GM12878 (cell line): ENCODE data around the gene IL37. TPM values are rescaled to one million over a fixed set of nuclear protein-coding genes. Genes with fewer than 3 reads are reported as not detected.

Source experiments
- polyA plus RNA-seq, 11 experiments: library from polyadenylated mRNA; depleted of rRNA in 4 of 11; unstranded in 6 of 11; stranded (reverse) in 5 of 11; fragments of >200 nt; fragmentation: Nextera tagmentation in 4 of 11; fragmentation: Illumina TruSeq in 1 of 11; extraction: Ambion mirVana in 4 of 11; extraction: Trizol in 1 of 11; gene quantifications; 1 replicate in 1 of 11; 2 replicates in 10 of 11; pipeline versions ENCODE4 v1.2.1 to v1.2.3, GENCODE V29; 2011 to 2016; ENCODE audit warnings: inconsistent platforms in 2 of 11, missing spikeins in 2 of 11, low read depth in 1 of 11
- total RNA-seq, 4 experiments: library from RNA; depleted of rRNA in 3 of 4; stranded (reverse); fragments of >200 nt in 3 of 4; fragmentation: Illumina TruSeq in 1 of 4; extraction: Trizol in 1 of 4; gene quantifications; 2 replicates each; pipeline versions ENCODE4 v1.2.1 to v1.2.3, GENCODE V29; 2013 to 2021

Gene IL37
- total and polyA plus RNA-seq, 10 of the 15 experiments (the other 5 are each of a cell fraction or from before 2014, with no cell fraction given), result 0.41 to 0.54 TPM; not detected in 8

Other genes starting within 250 kb of the IL37 start
Only the 7 nearest of the 10 such genes appear.
- gene CKAP2L, start 146.6 kb upstream of the IL37 start, total RNA-seq (2014; rRNA removed), result 18.1 and 21.1 TPM in 2 replicates
- gene CKAP2L, start 146.6 kb upstream of the IL37 start, total RNA-seq (2014; rRNA removed; fragmentation: Illumina TruSeq; extraction: Trizol), result 18.2 and 19.0 TPM in 2 replicates
- gene CKAP2L, start 146.6 kb upstream of the IL37 start, total RNA-seq (2021), result 20.7 and 23.7 TPM in 2 replicates
- 14.9 and 20.8 TPM in 2 replicates for gene CKAP2L, start 146.6 kb upstream of the IL37 start, polyA plus RNA-seq (2011; rRNA removed)
- gene CKAP2L, start 146.6 kb upstream of the IL37 start, polyA plus RNA-seq (2014; fragmentation: Illumina TruSeq; extraction: Trizol), result 30.6 and 38.3 TPM in 2 replicates
- gene CKAP2L, start 146.6 kb upstream of the IL37 start, polyA plus RNA-seq (2014; fragmentation: Nextera tagmentation; extraction: Ambion mirVana), result 10 to 100 TPM; 10.5 to 19.7 TPM
- gene CKAP2L, start 146.6 kb upstream of the IL37 start, polyA plus RNA-seq (2014; rRNA removed), result 13.7 and 14.5 TPM in 2 replicates
- gene CKAP2L, start 146.6 kb upstream of the IL37 start, polyA plus RNA-seq (2016; fragmentation: Nextera tagmentation; extraction: Ambion mirVana), result 10 to 100 TPM; 27.4 to 37.4 TPM
- gene IL1A, start 126.7 kb upstream of the IL37 start, total RNA-seq (2014; rRNA removed), result 7.7 and 10.6 TPM in 2 replicates
- 8.2 and 9.5 TPM in 2 replicates for gene IL1A, start 126.7 kb upstream of the IL37 start, total RNA-seq (2014; rRNA removed; fragmentation: Illumina TruSeq; extraction: Trizol)
- gene IL1A, start 126.7 kb upstream of the IL37 start, total RNA-seq (2021), result 6.1 and 6.6 TPM in 2 replicates
- gene IL1A, start 126.7 kb upstream of the IL37 start, polyA plus RNA-seq (2011; rRNA removed), result 0.10 TPM in 1 of 2 replicates, not detected in the other
- gene IL1A, start 126.7 kb upstream of the IL37 start, polyA plus RNA-seq (2014; fragmentation: Illumina TruSeq; extraction: Trizol), result 8.3 and 14.3 TPM in 2 replicates
- gene IL1A, start 126.7 kb upstream of the IL37 start, polyA plus RNA-seq (2014; fragmentation: Nextera tagmentation; extraction: Ambion mirVana), result 1 to 10 TPM; 5.7 to 8.7 TPM
- gene IL1A, start 126.7 kb upstream of the IL37 start, polyA plus RNA-seq (2014; rRNA removed), result 5.6 and 7.2 TPM in 2 replicates
- gene IL1A, start 126.7 kb upstream of the IL37 start, polyA plus RNA-seq (2016; fragmentation: Nextera tagmentation; extraction: Ambion mirVana), result 1 to 10 TPM; 3.2 to 3.8 TPM
- gene IL1B, start 74.4 kb upstream of the IL37 start, total RNA-seq (2014; rRNA removed), result 0.93 and 1.4 TPM in 2 replicates
- 0.88 and 1.0 TPM in 2 replicates for gene IL1B, start 74.4 kb upstream of the IL37 start, total RNA-seq (2014; rRNA removed; fragmentation: Illumina TruSeq; extraction: Trizol)
- 0.64 and 0.72 TPM in 2 replicates for gene IL1B, start 74.4 kb upstream of the IL37 start, total RNA-seq (2021)
- 0.30 and 0.35 TPM in 2 replicates for gene IL1B, start 74.4 kb upstream of the IL37 start, polyA plus RNA-seq (2011; rRNA removed)
- gene IL1B, start 74.4 kb upstream of the IL37 start, polyA plus RNA-seq (2014; fragmentation: Illumina TruSeq; extraction: Trizol), result 1.3 and 1.4 TPM in 2 replicates
- gene IL1B, start 74.4 kb upstream of the IL37 start, polyA plus RNA-seq (2014; fragmentation: Nextera tagmentation; extraction: Ambion mirVana), result 1 to 10 TPM in 1 of 2 experiments, under 1 TPM in 1; 0.57 to 1.6 TPM
- gene IL1B, start 74.4 kb upstream of the IL37 start, polyA plus RNA-seq (2014; rRNA removed), result 0.88 and 1.2 TPM in 2 replicates
- gene IL1B, start 74.4 kb upstream of the IL37 start, polyA plus RNA-seq (2016; fragmentation: Nextera tagmentation; extraction: Ambion mirVana), result under 1 TPM; 0.20 to 0.32 TPM
- not detected in 2 replicates for gene IL36G, start 66.8 kb downstream of the IL37 start, total RNA-seq (2014; rRNA removed)
- gene IL36G, start 66.8 kb downstream of the IL37 start, total RNA-seq (2014; rRNA removed; fragmentation: Illumina TruSeq; extraction: Trizol), result not detected in 2 replicates
- not detected in 2 replicates for gene IL36G, start 66.8 kb downstream of the IL37 start, total RNA-seq (2021)
- 0.17 TPM in 1 of 2 replicates, not detected in the other for gene IL36G, start 66.8 kb downstream of the IL37 start, polyA plus RNA-seq (2011; rRNA removed)
- gene IL36G, start 66.8 kb downstream of the IL37 start, polyA plus RNA-seq (2014; fragmentation: Illumina TruSeq; extraction: Trizol), result not detected in 2 replicates
- under 1 TPM in 1 of 2 experiments, not detected in 1; 0.10 TPM for gene IL36G, start 66.8 kb downstream of the IL37 start, polyA plus RNA-seq (2014; fragmentation: Nextera tagmentation; extraction: Ambion mirVana)
- gene IL36G, start 66.8 kb downstream of the IL37 start, polyA plus RNA-seq (2014; rRNA removed), result 0.37 TPM in 1 of 2 replicates, not detected in the other
- not detected for gene IL36G, start 66.8 kb downstream of the IL37 start, polyA plus RNA-seq (2016; fragmentation: Nextera tagmentation; extraction: Ambion mirVana)
- gene IL36A, start 94.3 kb downstream of the IL37 start, total RNA-seq (2014; rRNA removed), result not detected in 2 replicates
- gene IL36A, start 94.3 kb downstream of the IL37 start, total RNA-seq (2014; rRNA removed; fragmentation: Illumina TruSeq; extraction: Trizol), result not detected in 2 replicates
- not detected in 2 replicates for gene IL36A, start 94.3 kb downstream of the IL37 start, total RNA-seq (2021)
- gene IL36A, start 94.3 kb downstream of the IL37 start, polyA plus RNA-seq (2011; rRNA removed), result not detected in 2 replicates
- not detected in 2 replicates for gene IL36A, start 94.3 kb downstream of the IL37 start, polyA plus RNA-seq (2014; fragmentation: Illumina TruSeq; extraction: Trizol)
- gene IL36A, start 94.3 kb downstream of the IL37 start, polyA plus RNA-seq (2014; fragmentation: Nextera tagmentation; extraction: Ambion mirVana), result not detected
- gene IL36A, start 94.3 kb downstream of the IL37 start, polyA plus RNA-seq (2014; rRNA removed), result not detected in 2 replicates
- gene IL36A, start 94.3 kb downstream of the IL37 start, polyA plus RNA-seq (2016; fragmentation: Nextera tagmentation; extraction: Ambion mirVana), result not detected
- gene IL36B, start 141.7 kb downstream of the IL37 start, total RNA-seq (2014; rRNA removed), result not detected in 2 replicates
- not detected in 2 replicates for gene IL36B, start 141.7 kb downstream of the IL37 start, total RNA-seq (2014; rRNA removed; fragmentation: Illumina TruSeq; extraction: Trizol)
- gene IL36B, start 141.7 kb downstream of the IL37 start, total RNA-seq (2021), result not detected in 2 replicates
- not detected in 2 replicates for gene IL36B, start 141.7 kb downstream of the IL37 start, polyA plus RNA-seq (2011; rRNA removed)
- not detected in 2 replicates for gene IL36B, start 141.7 kb downstream of the IL37 start, polyA plus RNA-seq (2014; fragmentation: Illumina TruSeq; extraction: Trizol)
- gene IL36B, start 141.7 kb downstream of the IL37 start, polyA plus RNA-seq (2014; fragmentation: Nextera tagmentation; extraction: Ambion mirVana), result not detected
- not detected in 2 replicates for gene IL36B, start 141.7 kb downstream of the IL37 start, polyA plus RNA-seq (2014; rRNA removed)
- gene IL36B, start 141.7 kb downstream of the IL37 start, polyA plus RNA-seq (2016; fragmentation: Nextera tagmentation; extraction: Ambion mirVana), result not detected
- not detected in 2 replicates for gene IL36RN, start 148.0 kb downstream of the IL37 start, total RNA-seq (2014; rRNA removed)
- gene IL36RN, start 148.0 kb downstream of the IL37 start, total RNA-seq (2014; rRNA removed; fragmentation: Illumina TruSeq; extraction: Trizol), result not detected in 2 replicates
- not detected in 2 replicates for gene IL36RN, start 148.0 kb downstream of the IL37 start, total RNA-seq (2021)
- not detected in 2 replicates for gene IL36RN, start 148.0 kb downstream of the IL37 start, polyA plus RNA-seq (2011; rRNA removed)
- gene IL36RN, start 148.0 kb downstream of the IL37 start, polyA plus RNA-seq (2014; fragmentation: Illumina TruSeq; extraction: Trizol), result not detected in 2 replicates
- gene IL36RN, start 148.0 kb downstream of the IL37 start, polyA plus RNA-seq (2014; fragmentation: Nextera tagmentation; extraction: Ambion mirVana), result not detected
- gene IL36RN, start 148.0 kb downstream of the IL37 start, polyA plus RNA-seq (2014; rRNA removed), result not detected in 2 replicates
- gene IL36RN, start 148.0 kb downstream of the IL37 start, polyA plus RNA-seq (2016; fragmentation: Nextera tagmentation; extraction: Ambion mirVana), result not detected